ENCODE data around the gene GMDS. TPM values are rescaled to one million over a fixed set of nuclear protein-coding genes. Genes with fewer than 3 reads are reported as not detected.

The GMDS gene
- total RNA-seq, 2 experiments from 2014 or later, result 13.9 to 16.4 TPM

DNA sequence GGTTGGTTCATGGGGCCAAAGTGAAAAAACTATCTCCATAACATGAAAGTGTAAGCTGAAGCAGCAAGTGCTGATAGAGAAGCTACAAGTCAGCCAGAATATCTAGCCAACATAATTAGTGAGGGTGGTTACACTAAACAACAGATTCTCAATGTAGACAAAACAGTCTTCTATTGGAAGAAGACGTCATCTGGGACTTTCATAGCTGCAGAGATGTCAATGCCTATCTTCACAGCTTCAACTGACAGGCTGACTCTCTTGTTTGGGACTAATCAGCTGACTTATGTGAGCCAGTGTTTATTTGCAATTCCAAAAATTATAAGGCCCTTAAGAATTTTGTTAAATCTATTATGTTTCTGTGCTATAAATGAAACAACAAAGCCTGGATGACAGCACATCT is 63.2 kb downstream of the GMDS start:
- Histone ChIP-seq H3K27ac (ENCODE audit: low read depth in 1 of 2, low read length in 2 of 2) (no peak overlapping the region), H3K27me3 (ENCODE audit: control insufficient read depth in 1 of 2, insufficient read depth in 2 of 2, low read length in 2 of 2) (no peaks in the 10 kb centered on the region), H3K36me3 (ENCODE audit: insufficient read depth, low read length) (no peaks in the 10 kb centered on the region), H3K9me3 (ENCODE audit: control insufficient read depth in 1 of 2, insufficient read depth in 1 of 2, low read length in 2 of 2) (peaks cover 0 to 5% of the 10 kb centered on the region in 2 experiments), H3K4me1 (ENCODE audit: insufficient read depth, low read length) (no peaks in the 10 kb centered on the region), H3K4me3 (ENCODE audit: low read length) (no peak overlapping the region)
- H3K27me3 Mint-ChIP-seq, result no peaks in the 10 kb centered on the region
- H3K36me3 Mint-ChIP-seq (ENCODE audit: low read depth), result peaks cover 10% of the 10 kb centered on the region
- H3K27ac Mint-ChIP-seq, result no peak overlapping the region
- intact Hi-C loops (cut with DNase I, micrococcal nuclease), result no loop called here
- TF ChIP-seq, protein P1, sequence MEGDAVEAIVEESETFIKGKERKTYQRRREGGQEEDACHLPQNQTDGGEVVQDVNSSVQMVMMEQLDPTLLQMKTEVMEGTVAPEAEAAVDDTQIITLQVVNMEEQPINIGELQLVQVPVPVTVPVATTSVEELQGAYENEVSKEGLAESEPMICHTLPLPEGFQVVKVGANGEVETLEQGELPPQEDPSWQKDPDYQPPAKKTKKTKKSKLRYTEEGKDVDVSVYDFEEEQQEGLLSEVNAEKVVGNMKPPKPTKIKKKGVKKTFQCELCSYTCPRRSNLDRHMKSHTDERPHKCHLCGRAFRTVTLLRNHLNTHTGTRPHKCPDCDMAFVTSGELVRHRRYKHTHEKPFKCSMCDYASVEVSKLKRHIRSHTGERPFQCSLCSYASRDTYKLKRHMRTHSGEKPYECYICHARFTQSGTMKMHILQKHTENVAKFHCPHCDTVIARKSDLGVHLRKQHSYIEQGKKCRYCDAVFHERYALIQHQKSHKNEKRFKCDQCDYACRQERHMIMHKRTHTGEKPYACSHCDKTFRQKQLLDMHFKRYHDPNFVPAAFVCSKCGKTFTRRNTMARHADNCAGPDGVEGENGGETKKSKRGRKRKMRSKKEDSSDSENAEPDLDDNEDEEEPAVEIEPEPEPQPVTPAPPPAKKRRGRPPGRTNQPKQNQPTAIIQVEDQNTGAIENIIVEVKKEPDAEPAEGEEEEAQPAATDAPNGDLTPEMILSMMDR (IDR thresholded peaks at IDR 0.05), result no peak
- H3K4me1 Mint-ChIP-seq (ENCODE audit: low read depth), result peaks cover 15% of the 10 kb centered on the region
- no peak for ATAC-seq (ENCODE audit: poor library complexity)
- peaks cover 8% of the 10 kb centered on the region for H3K9me3 Mint-ChIP-seq
- POLR2A ChIA-PET, result no interaction called here
- CTCF ChIA-PET, result no interaction called here
- H3K4me3 Mint-ChIP-seq, result no peak overlapping the region
- DNase-seq, result no peak

- TF ChIP-seq, protein P1 (IDR thresholded peaks at IDR 0.05), result no peak
- Mint-ChIP-seq H3K9me3 (peaks cover 8% of the 10 kb centered on the region), H3K4me3 (no peak overlapping the region), H3K27ac (no peak overlapping the region), H3K36me3 (ENCODE audit: low read depth) (peaks cover 10% of the 10 kb centered on the region), H3K27me3 (no peaks in the 10 kb centered on the region), H3K4me1 (ENCODE audit: low read depth) (peaks cover 22% of the 10 kb centered on the region)
- no peak for ATAC-seq (ENCODE audit: poor library complexity)
- ChIA-PET POLR2A (no interaction called here), CTCF (no interaction called here)
- H3K27me3 ChIP-seq (ENCODE audit: control insufficient read depth in 1 of 2, insufficient read depth in 2 of 2, low read length in 2 of 2), result no peaks in the 10 kb centered on the region
- DNase-seq, result no peak
- H3K4me1 ChIP-seq (ENCODE audit: insufficient read depth, low read length), result no peaks in the 10 kb centered on the region
- intact Hi-C loops (cut with DNase I, micrococcal nuclease), result no loop called here
- H3K4me3 ChIP-seq (ENCODE audit: low read length), result no peak overlapping the region
- H3K36me3 ChIP-seq (ENCODE audit: insufficient read depth, low read length), result no peaks in the 10 kb centered on the region
- no peak overlapping the region for H3K27ac ChIP-seq (ENCODE audit: low read depth in 1 of 2, low read length in 2 of 2)
- H3K9me3 ChIP-seq (ENCODE audit: control insufficient read depth in 1 of 2, insufficient read depth in 1 of 2, low read length in 2 of 2), result peaks cover 0 to 5% of the 10 kb centered on the region in 2 experiments
Observed at GRCh38 chr6:2181567-2181966, 63.8 kb downstream of the GMDS start.

DNA sequence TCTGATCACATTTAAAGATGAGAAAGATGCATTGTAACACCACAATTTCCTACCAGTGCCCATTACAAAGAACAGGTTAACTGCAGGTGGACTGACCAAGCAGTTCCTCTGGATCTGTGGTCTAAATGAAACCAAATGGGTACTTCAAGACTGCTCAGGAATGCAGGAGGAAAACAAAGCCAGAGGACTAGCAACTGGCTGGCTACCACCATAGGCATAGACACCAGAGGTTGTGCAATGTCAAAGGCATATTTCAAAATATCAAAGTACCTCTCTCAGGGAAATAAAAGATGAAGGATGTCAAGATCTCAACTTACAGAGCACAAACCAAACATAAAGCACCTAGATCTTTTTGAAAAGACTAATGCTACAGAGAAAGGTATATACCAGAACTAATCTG is 65.5 kb downstream of the GMDS start:
- TF ChIP-seq, protein P1 (IDR thresholded peaks at IDR 0.05), result no peak
- DNase-seq (no peak), ATAC-seq (ENCODE audit: poor library complexity) (no peak)
- POLR2A ChIA-PET, result no interaction called here
- H3K27me3 ChIP-seq (ENCODE audit: control insufficient read depth in 1 of 2, insufficient read depth in 2 of 2, low read length in 2 of 2), result no peaks in the 10 kb centered on the region
- peaks cover 10% of the 10 kb centered on the region for H3K36me3 Mint-ChIP-seq (ENCODE audit: low read depth)
- intact Hi-C loops (cut with DNase I, micrococcal nuclease), result no loop called here
- CTCF ChIA-PET, result no interaction called here
- H3K4me1 ChIP-seq (ENCODE audit: insufficient read depth, low read length), result no peaks in the 10 kb centered on the region
- no peak overlapping the region for H3K4me3 Mint-ChIP-seq
- peaks cover 8% of the 10 kb centered on the region for H3K9me3 Mint-ChIP-seq
- no peaks in the 10 kb centered on the region for H3K27me3 Mint-ChIP-seq
- H3K9me3 ChIP-seq (ENCODE audit: control insufficient read depth in 1 of 2, insufficient read depth in 1 of 2, low read length in 2 of 2), result peaks cover 0 to 5% of the 10 kb centered on the region in 2 experiments
- H3K36me3 ChIP-seq (ENCODE audit: insufficient read depth, low read length), result no peaks in the 10 kb centered on the region
- H3K4me3 ChIP-seq (ENCODE audit: low read length), result no peak overlapping the region
- peaks cover 31% of the 10 kb centered on the region for H3K4me1 Mint-ChIP-seq (ENCODE audit: low read depth)
- no peak overlapping the region for H3K27ac ChIP-seq (ENCODE audit: low read depth in 1 of 2, low read length in 2 of 2)
- H3K27ac Mint-ChIP-seq, result no peak overlapping the region

Measured in CD4-positive, alpha-beta T cell (primary cell).